ENCODE results near the gene IDH3B. TPM values are rescaled to one million over a fixed set of nuclear protein-coding genes. Genes with fewer than 3 reads are reported as not detected.

Gene IDH3B
- total and polyA plus RNA-seq, 2 of the 13 experiments (the other 11 are each of a cell fraction or from before 2014, with no cell fraction given), result 215 to 254 TPM

GRCh38 chr20:2652724-2653555 is 11.1 kb downstream of the IDH3B start (continued):
- TF ChIP-seq E2F2 (CRISPR knock-in tag; IDR thresholded peaks at IDR 0.05; ENCODE audit: borderline replicate concordance) (peak; percentile 84; the same call in 1 of the 2 replicates), ZXDC (CRISPR knock-in tag; IDR thresholded peaks at IDR 0.05) (peak; percentile 80; the same call in 1 of the 2 replicates), ZBTB46 (CRISPR knock-in tag; IDR thresholded peaks at IDR 0.05; ENCODE audit: borderline replicate concordance) (peak; percentile 79; the same call in 1 of the 2 replicates), ZNF24 (IDR thresholded peaks at IDR 0.05) (no peak), ZNF337 (CRISPR knock-in tag; IDR thresholded peaks at IDR 0.05; ENCODE audit: borderline replicate concordance, low read depth) (no peak), ZNF782 (CRISPR knock-in tag; IDR thresholded peaks at IDR 0.05; ENCODE audit: borderline replicate concordance) (peak; percentile 80), MLXIP (CRISPR knock-in tag; IDR thresholded peaks at IDR 0.05; ENCODE audit: borderline replicate concordance) (no peak), BRCA1 (CRISPR knock-in tag; IDR thresholded peaks at IDR 0.05) (peak; percentile 82; the same call in 1 of the 2 replicates), AKNA (CRISPR knock-in tag; IDR thresholded peaks at IDR 0.05; ENCODE audit: borderline replicate concordance) (peak; percentile 81), ATF2 (CRISPR knock-in tag; IDR thresholded peaks at IDR 0.05) (no peak; the same call in 1 of the 2 replicates), KLF13 (CRISPR knock-in tag; IDR thresholded peaks at IDR 0.05) (0 out of 2 replicates have a peak, but pooled peaks have one; percentile 58)

All from HepG2 (cell line).